H9 (cell line): ENCODE measurements around the gene OR6C1. TPM values are rescaled to one million over a fixed set of nuclear protein-coding genes. Genes with fewer than 3 reads are reported as not detected.

Source experiments
- DNase-seq: peaks from one replicate; pipeline ENCODE4 v3.0.0-alpha.2; 2017
- H2AFZ ChIP-seq: one replicate; pipeline ENCODE4 v1.6.1; 2013; ENCODE audit warnings: mild to moderate bottlenecking, low read length, control low read depth, moderate library complexity
- H2AK5ac ChIP-seq: 2 replicates; pipeline ENCODE4 v1.6.1; 2013; ENCODE audit warnings: low read length, control low read depth, mixed read lengths; ENCODE audit not compliant: insufficient read length
- H2BK120ac ChIP-seq: one replicate; pipeline ENCODE4 v1.6.1; 2013; ENCODE audit warnings: low read depth, mild to moderate bottlenecking, low read length, control low read depth, inconsistent platforms; ENCODE audit not compliant: poor library complexity, severe bottlenecking
- H2BK12ac ChIP-seq: 2 replicates; pipeline ENCODE4 v1.6.1; 2013; ENCODE audit warnings: low read length, control low read depth, mixed read lengths, low read depth; ENCODE audit not compliant: insufficient read length
- H2BK15ac ChIP-seq: 2 replicates; pipeline ENCODE4 v1.6.1; 2013; ENCODE audit warnings: low read depth, low read length, control low read depth
- H2BK20ac ChIP-seq: one replicate; pipeline ENCODE4 v1.6.1; 2013; ENCODE audit warnings: low read depth, mild to moderate bottlenecking, low read length, control low read depth, inconsistent platforms; ENCODE audit not compliant: poor library complexity, severe bottlenecking
- H2BK5ac ChIP-seq: 2 replicates; pipeline ENCODE4 v1.6.1; 2013; ENCODE audit warnings: low read length, control low read depth, mixed read lengths; ENCODE audit not compliant: insufficient read length
- H3K14ac ChIP-seq: 2 replicates; pipeline ENCODE4 v1.6.1; 2013; ENCODE audit warnings: low read length, control low read depth; ENCODE audit not compliant: insufficient read depth
- H3K18ac ChIP-seq: 2 replicates; pipeline ENCODE4 v1.6.1; 2013; ENCODE audit warnings: low read depth, mild to moderate bottlenecking, mixed read lengths, low read length, control low read depth; ENCODE audit not compliant: insufficient read length
- H3K23ac ChIP-seq: 2 replicates; pipeline ENCODE4 v1.6.1; 2013; ENCODE audit warnings: low read length, control low read depth, mixed read lengths, low read depth; ENCODE audit not compliant: insufficient read length
- H3K23me2 ChIP-seq: 2 replicates; pipeline ENCODE4 v1.6.1; 2013; ENCODE audit warnings: low read depth, mild to moderate bottlenecking, mixed read lengths, low read length, control low read depth; ENCODE audit not compliant: insufficient read length, poor library complexity, severe bottlenecking
- H3K27ac ChIP-seq: 2 replicates; pipeline ENCODE4 v1.5.1; 2013; ENCODE audit warnings: low read length, control low read depth, mixed read lengths, low read depth; ENCODE audit not compliant: insufficient read length
- H3K27me3 ChIP-seq: 2 replicates; pipeline ENCODE4 v1.6.1; 2013; ENCODE audit warnings: low read length, control low read depth, inconsistent platforms; ENCODE audit not compliant: insufficient read depth
- H3K4ac ChIP-seq: 2 replicates; pipeline ENCODE4 v1.6.1; 2013; ENCODE audit warnings: low read depth, mild to moderate bottlenecking, control low read depth, inconsistent platforms, low read length, moderate library complexity
- H3K4me1 ChIP-seq: 2 replicates; pipeline ENCODE4 v1.6.1; 2013; ENCODE audit warnings: low read length, control low read depth, inconsistent platforms; ENCODE audit not compliant: insufficient read depth
- H3K4me2 ChIP-seq: 2 replicates; pipeline ENCODE4 v1.6.1; 2013; ENCODE audit warnings: low read length, control low read depth, mixed read lengths; ENCODE audit not compliant: insufficient read length, insufficient read depth
- H3K56ac ChIP-seq: 2 replicates; pipeline ENCODE4 v1.6.1; 2013; ENCODE audit warnings: low read depth, mild to moderate bottlenecking, mixed read lengths, low read length, control low read depth; ENCODE audit not compliant: insufficient read length
- H3K79me1 ChIP-seq: 2 replicates; pipeline ENCODE4 v1.6.1; 2013; ENCODE audit warnings: low read depth, mild to moderate bottlenecking, moderate library complexity, low read length, control low read depth, inconsistent platforms; ENCODE audit not compliant: insufficient read depth, poor library complexity, severe bottlenecking
- H3K79me2 ChIP-seq: 2 replicates; pipeline ENCODE4 v1.6.1; 2013; ENCODE audit warnings: low read length, control low read depth, inconsistent platforms; ENCODE audit not compliant: insufficient read depth
- H3K9ac ChIP-seq: 2 replicates; pipeline ENCODE4 v1.6.1; 2013; ENCODE audit warnings: low read length, control low read depth, mixed read lengths; ENCODE audit not compliant: insufficient read length; ENCODE audit errors: extremely low read depth
- H3K9me3 ChIP-seq: one replicate; pipeline ENCODE4 v1.6.1; 2013; ENCODE audit warnings: low read depth, low read length, inconsistent platforms; ENCODE audit not compliant: control insufficient read depth
- H3T11ph ChIP-seq: one replicate; pipeline ENCODE4 v1.6.1; 2013; ENCODE audit warnings: mild to moderate bottlenecking, low read length, control low read depth, inconsistent platforms
- H4K20me1 ChIP-seq: one replicate; pipeline ENCODE4 v1.6.1; 2013; ENCODE audit not compliant: control insufficient read depth, insufficient read length, insufficient read depth
- H4K5ac ChIP-seq: 2 replicates; pipeline ENCODE4 v1.6.1; 2013; ENCODE audit warnings: low read depth, mild to moderate bottlenecking, mixed read lengths, low read length, control low read depth; ENCODE audit not compliant: insufficient read length
- H4K8ac ChIP-seq: replicated peaks from 2 replicates; pipeline ENCODE4 v1.6.1; 2013; ENCODE audit warnings: low read length, control low read depth, mixed read lengths, low read depth; ENCODE audit not compliant: insufficient read length
- H4K91ac ChIP-seq: 2 replicates; pipeline ENCODE4 v1.6.1; 2013; ENCODE audit warnings: low read depth, mild to moderate bottlenecking, moderate library complexity, mixed read lengths, low read length, control low read depth; ENCODE audit not compliant: insufficient read length
- H3K27ac Mint-ChIP-seq, 3 experiments: 2 replicates in 2 of 3; 3 replicates in 1 of 3; pipeline ENCODE4 v1.8.0; 2020 to 2021; ENCODE audit warnings: mixed read lengths in 3 of 3, mild to moderate bottlenecking in 1 of 3, moderate library complexity in 1 of 3
- H3K27me3 Mint-ChIP-seq: 2 replicates; pipeline ENCODE4 v1.8.0; 2021; ENCODE audit warnings: low read depth, mild to moderate bottlenecking, moderate library complexity, mixed read lengths
- H3K36me3 Mint-ChIP-seq, 3 experiments: 2 replicates in 2 of 3; 3 replicates in 1 of 3; pipeline ENCODE4 v1.8.0; 2020 to 2021; ENCODE audit warnings: low read depth in 3 of 3, mixed read lengths in 3 of 3; ENCODE audit not compliant: insufficient read depth in 1 of 3
- H3K4me1 Mint-ChIP-seq, 2 experiments: 2 replicates each; pipeline ENCODE4 v1.8.0; 2020; ENCODE audit warnings: mixed read lengths in 2 of 2
- H3K4me3 Mint-ChIP-seq, 2 experiments: 2 replicates in 1 of 2; 3 replicates in 1 of 2; pipeline ENCODE4 v1.8.0; 2020 to 2021; ENCODE audit warnings: mild to moderate bottlenecking in 2 of 2, mixed read lengths in 2 of 2, moderate library complexity in 1 of 2
- H3K9me3 Mint-ChIP-seq, 2 experiments: 2 replicates in 1 of 2; 3 replicates in 1 of 2; pipeline ENCODE4 v1.8.0; 2020; ENCODE audit warnings: mild to moderate bottlenecking in 2 of 2, mixed read lengths in 2 of 2, moderate library complexity in 1 of 2
- WGBS: extraction: QIAGEN DNeasy Blood & Tissue Kit; methylation state at CpG from one replicate; pipeline ENCODE4 v1.1.7; 2013; ENCODE audit warnings: missing lambda C conversion rate, low lambda C conversion rate, mixed read lengths; ENCODE audit not compliant: insufficient read length; ENCODE audit errors: extremely low coverage; 5-methylcytosine and 5-hydroxymethylcytosine counted together
- total RNA-seq: library from RNA; stranded (reverse); gene quantifications from 2 replicates; pipeline ENCODE4 v1.2.1, GENCODE V29; 2021
- TF ChIP-seq, protein P1 (sequence below): fragments of 200-600 bp; sonication (generic); conservative IDR thresholded peaks from 3 replicates; pipeline ENCODE4 v1.8.0; 2021; ENCODE audit warnings: antibody characterized with exemption, mild to moderate bottlenecking

OR6C1 gene
- total RNA-seq, 1 experiment from 2014 or later = not detected

DNA sequence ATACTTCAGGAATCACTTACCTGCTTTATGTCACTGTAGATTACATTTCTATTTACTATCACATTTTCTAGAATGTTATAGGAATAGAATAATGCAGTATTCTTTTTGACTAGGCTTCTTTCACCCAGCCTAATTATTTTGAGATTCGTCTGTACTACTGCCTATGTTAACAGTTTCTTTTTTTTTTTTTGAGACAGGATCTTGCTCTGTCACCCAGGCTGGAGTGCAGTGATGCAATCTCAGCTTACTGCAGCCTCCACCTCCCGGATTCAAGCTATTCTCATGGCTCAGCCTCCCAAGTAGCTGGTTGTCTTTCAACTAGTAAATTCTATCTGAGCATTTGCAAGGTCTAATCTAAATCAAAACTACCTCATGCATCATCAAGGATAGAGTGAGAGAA is 24.1 kb upstream of the OR6C1 start:
- Histone ChIP-seq H3K56ac (no peak overlapping the region), H2AK5ac (no peak overlapping the region), H2BK15ac (no peak overlapping the region), H3K4ac (no peak overlapping the region), H3K27me3 (no peaks in the 10 kb centered on the region), H4K91ac (no peak overlapping the region), H4K5ac (no peak overlapping the region), H2BK5ac (no peak overlapping the region), H3T11ph (no peak overlapping the region), H3K79me1 (no peaks in the 10 kb centered on the region), H3K18ac (no peak overlapping the region), H3K79me2 (no peaks in the 10 kb centered on the region), H4K8ac (no peak overlapping the region), H3K4me1 (no peaks in the 10 kb centered on the region), H3K27ac (no peak overlapping the region), H3K4me2 (no peak overlapping the region), H3K9me3 (no peaks in the 10 kb centered on the region), H2BK12ac (no peak overlapping the region), H3K23ac (no peak overlapping the region), H3K14ac (no peak overlapping the region), H2AFZ (no peak overlapping the region), H2BK20ac (no peak overlapping the region), H3K23me2 (no peaks in the 10 kb centered on the region), H4K20me1 (no peaks in the 10 kb centered on the region), H3K9ac (no peak overlapping the region), H2BK120ac (no peak overlapping the region)
- Mint-ChIP-seq H3K27ac (no peak overlapping the region), H3K4me1 (no peaks in the 10 kb centered on the region), H3K36me3 (no peaks in the 10 kb centered on the region), H3K4me3 (no peak overlapping the region), H3K27me3 (no peaks in the 10 kb centered on the region), H3K9me3 (no peaks in the 10 kb centered on the region; a peak in 1 of 5 replicates)
- DNase-seq = no peak
- no CpG with 5 or more reads among the region's 2 CpGs for WGBS
- TF ChIP-seq, protein P1, sequence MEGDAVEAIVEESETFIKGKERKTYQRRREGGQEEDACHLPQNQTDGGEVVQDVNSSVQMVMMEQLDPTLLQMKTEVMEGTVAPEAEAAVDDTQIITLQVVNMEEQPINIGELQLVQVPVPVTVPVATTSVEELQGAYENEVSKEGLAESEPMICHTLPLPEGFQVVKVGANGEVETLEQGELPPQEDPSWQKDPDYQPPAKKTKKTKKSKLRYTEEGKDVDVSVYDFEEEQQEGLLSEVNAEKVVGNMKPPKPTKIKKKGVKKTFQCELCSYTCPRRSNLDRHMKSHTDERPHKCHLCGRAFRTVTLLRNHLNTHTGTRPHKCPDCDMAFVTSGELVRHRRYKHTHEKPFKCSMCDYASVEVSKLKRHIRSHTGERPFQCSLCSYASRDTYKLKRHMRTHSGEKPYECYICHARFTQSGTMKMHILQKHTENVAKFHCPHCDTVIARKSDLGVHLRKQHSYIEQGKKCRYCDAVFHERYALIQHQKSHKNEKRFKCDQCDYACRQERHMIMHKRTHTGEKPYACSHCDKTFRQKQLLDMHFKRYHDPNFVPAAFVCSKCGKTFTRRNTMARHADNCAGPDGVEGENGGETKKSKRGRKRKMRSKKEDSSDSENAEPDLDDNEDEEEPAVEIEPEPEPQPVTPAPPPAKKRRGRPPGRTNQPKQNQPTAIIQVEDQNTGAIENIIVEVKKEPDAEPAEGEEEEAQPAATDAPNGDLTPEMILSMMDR = no peak
